RWPE2 (cell line): ENCODE data around the gene FNDC3B.

Experiments
- ATAC-seq: fragments of 200-7000 bp; cut with Tn5 transposase; 3 replicates; pipeline ENCODE4 v1.9.1; 2021; ENCODE audit warnings: low read depth
- DNase-seq: peaks from one replicate; pipeline ENCODE4 v3.0.0-alpha.2; 2020; ENCODE audit warnings: low spot score
- H3K27ac ChIP-seq: fragments of 450-650 bp; 2 replicates; pipeline ENCODE4 v1.5.1; 2017; ENCODE audit warnings: mild to moderate bottlenecking; ENCODE audit not compliant: poor library complexity, severe bottlenecking
- H3K27me3 ChIP-seq: fragments of 250-450 bp; sonication (Bioruptor Pico); 2 replicates; pipeline ENCODE4 v1.5.1; 2021; ENCODE audit warnings: mild to moderate bottlenecking, moderate library complexity; ENCODE audit not compliant: insufficient read depth, poor library complexity, severe bottlenecking
- H3K36me3 ChIP-seq: fragments of 250-450 bp; sonication (Bioruptor Pico); 2 replicates; pipeline ENCODE4 v1.5.1; 2020; ENCODE audit warnings: low read depth, mild to moderate bottlenecking, moderate library complexity
- H3K4me1 ChIP-seq: fragments of 250-450 bp; sonication (Bioruptor Pico); 2 replicates; pipeline ENCODE4 v1.5.1; 2021; ENCODE audit warnings: mild to moderate bottlenecking, moderate library complexity; ENCODE audit not compliant: insufficient read depth, poor library complexity, severe bottlenecking
- H3K4me3 ChIP-seq: fragments of 250-450 bp; sonication (Bioruptor Pico); 2 replicates; pipeline ENCODE4 v1.5.1; 2021; ENCODE audit warnings: mild to moderate bottlenecking, moderate library complexity; ENCODE audit not compliant: severe bottlenecking
- H3K9me3 ChIP-seq: fragments of 250-450 bp; sonication (Bioruptor Pico); 2 replicates; pipeline ENCODE4 v1.5.1; 2021; ENCODE audit warnings: mild to moderate bottlenecking, moderate library complexity; ENCODE audit not compliant: severe bottlenecking
- TF ChIP-seq, protein P1 (sequence below): fragments of 450-650 bp; IDR thresholded peaks from one replicate; pipeline ENCODE4 v1.5.1; 2017; ENCODE audit warnings: mild to moderate bottlenecking, moderate library complexity; ENCODE audit not compliant: poor library complexity, severe bottlenecking

The FNDC3B gene

DNA sequence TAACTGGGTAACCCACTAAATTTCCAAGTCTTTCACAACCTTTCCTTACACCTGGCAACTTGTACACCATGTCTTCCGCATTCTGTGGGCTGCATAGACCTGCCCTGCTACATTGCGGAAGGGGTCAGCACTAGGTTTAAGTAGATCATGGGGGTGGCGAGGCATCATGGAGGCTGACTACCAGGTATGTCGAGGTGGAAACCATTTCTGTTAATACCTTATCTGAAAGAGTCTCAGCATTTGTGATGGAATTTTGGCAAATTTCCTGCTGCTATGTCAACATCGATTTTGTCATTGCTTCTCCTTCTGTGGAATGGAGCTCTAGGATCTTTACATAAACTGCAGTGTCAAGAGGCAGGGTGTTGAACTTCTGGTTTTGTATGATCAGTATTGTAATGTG is 221.7 kb downstream of the FNDC3B start:
- Histone ChIP-seq H3K27ac (no peak overlapping the region), H3K4me1 (peaks cover 7% of the 10 kb centered on the region), H3K27me3 (no peaks in the 10 kb centered on the region), H3K36me3 (peaks cover 77% of the 10 kb centered on the region), H3K4me3 (no peak overlapping the region), H3K9me3 (no peaks in the 10 kb centered on the region)
- TF ChIP-seq, protein P1, sequence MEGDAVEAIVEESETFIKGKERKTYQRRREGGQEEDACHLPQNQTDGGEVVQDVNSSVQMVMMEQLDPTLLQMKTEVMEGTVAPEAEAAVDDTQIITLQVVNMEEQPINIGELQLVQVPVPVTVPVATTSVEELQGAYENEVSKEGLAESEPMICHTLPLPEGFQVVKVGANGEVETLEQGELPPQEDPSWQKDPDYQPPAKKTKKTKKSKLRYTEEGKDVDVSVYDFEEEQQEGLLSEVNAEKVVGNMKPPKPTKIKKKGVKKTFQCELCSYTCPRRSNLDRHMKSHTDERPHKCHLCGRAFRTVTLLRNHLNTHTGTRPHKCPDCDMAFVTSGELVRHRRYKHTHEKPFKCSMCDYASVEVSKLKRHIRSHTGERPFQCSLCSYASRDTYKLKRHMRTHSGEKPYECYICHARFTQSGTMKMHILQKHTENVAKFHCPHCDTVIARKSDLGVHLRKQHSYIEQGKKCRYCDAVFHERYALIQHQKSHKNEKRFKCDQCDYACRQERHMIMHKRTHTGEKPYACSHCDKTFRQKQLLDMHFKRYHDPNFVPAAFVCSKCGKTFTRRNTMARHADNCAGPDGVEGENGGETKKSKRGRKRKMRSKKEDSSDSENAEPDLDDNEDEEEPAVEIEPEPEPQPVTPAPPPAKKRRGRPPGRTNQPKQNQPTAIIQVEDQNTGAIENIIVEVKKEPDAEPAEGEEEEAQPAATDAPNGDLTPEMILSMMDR = no peak
- ATAC-seq (no peak), DNase-seq (no peak)

DNA sequence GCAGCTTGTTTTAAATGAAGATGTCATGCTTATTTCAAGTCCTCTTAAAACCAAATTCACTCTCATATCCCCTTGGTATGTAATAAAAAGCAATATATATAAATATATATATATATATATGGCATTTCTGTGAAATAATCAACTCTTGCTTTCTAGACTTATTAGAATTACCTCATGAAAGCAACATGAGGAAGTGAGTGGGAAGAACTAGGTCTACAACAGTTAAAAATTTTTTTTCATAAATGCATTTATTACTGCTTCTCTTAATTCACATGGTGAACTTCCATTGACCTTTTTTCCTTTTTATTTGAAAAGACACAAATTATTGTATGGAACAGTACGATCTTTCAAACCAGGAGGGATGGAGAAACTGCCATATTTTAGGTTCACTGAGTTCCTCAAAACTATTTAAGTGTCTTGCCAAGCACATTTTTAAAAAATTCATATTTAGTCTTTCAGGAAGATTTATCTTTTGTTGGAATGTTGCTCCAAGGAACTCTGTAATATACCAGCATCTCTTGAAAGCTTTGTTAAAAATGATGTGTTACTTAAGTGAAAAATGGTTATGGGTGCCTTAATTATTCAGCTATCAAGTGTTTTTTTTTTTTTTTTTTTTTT is 223.7 kb downstream of the FNDC3B start:
- Histone ChIP-seq H3K27ac (no peak overlapping the region), H3K27me3 (no peaks in the 10 kb centered on the region), H3K4me1 (peaks cover 7% of the 10 kb centered on the region), H3K9me3 (no peaks in the 10 kb centered on the region), H3K36me3 (peaks cover 75% of the 10 kb centered on the region), H3K4me3 (no peak overlapping the region)
- DNase-seq (no peak), ATAC-seq (no peak)
- TF ChIP-seq, protein P1 = no peak

DNA sequence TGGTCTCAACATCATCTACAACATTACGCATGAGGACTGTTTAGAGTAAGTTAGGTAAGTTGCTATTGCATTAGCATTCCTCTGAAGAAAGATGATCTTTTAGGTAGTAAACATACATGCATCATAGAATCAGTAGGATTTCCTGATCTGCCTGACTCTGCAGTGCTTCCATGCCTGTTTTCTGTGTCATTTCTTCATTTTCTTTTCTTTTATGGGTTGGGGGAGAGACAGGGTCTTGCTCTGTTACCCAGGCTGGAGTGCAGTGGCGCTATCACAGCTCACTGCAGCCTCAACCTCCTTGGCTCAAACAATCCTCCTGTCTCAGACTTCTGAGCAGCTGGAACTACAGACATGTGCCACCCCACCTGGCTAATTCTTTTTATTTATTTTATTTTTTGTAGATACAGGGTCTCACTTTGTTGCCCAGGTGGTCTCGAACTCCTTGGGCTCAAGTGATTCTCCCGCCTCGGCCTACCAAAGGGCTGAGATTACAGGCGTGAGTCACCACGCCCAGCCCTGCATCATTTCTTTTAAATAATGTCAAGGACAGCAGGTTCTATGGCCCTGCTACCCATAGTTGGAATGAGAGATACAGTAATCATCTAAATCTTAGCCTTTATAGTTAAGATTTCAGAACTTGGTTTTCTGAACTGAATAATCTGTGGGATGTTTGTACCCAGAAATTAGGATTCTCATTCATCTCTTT is 224.6 kb downstream of the FNDC3B start:
- TF ChIP-seq, protein P1 = no peak
- Histone ChIP-seq H3K36me3 (peaks cover 72% of the 10 kb centered on the region), H3K4me1 (peaks cover 7% of the 10 kb centered on the region), H3K27me3 (no peaks in the 10 kb centered on the region), H3K4me3 (no peak overlapping the region), H3K27ac (no peak overlapping the region), H3K9me3 (no peaks in the 10 kb centered on the region)
- no peak for ATAC-seq
- no peak for DNase-seq

DNA sequence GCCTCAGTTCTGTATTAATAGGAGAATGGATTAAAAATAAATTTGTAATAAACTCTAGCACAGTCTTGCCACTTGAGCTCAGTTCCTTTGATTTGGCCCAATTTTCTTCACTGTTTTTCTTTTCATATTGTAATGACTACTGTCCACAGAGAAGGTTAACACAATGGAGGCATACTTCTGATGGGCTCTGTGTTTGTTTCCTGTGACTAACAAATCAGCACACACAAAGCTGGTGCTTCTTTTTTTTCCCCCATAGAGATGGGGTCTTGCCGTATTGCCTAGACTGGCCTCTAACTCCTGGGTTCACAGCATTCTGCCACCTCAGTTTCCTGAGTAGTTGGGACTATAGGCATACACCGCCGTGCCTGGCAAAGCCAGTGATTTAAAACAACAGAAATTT is 226.7 kb downstream of the FNDC3B start:
- DNase-seq (no peak), ATAC-seq (no peak)
- Histone ChIP-seq H3K27me3 (no peaks in the 10 kb centered on the region), H3K27ac (no peak overlapping the region), H3K4me3 (no peak overlapping the region), H3K36me3 (peaks cover 75% of the 10 kb centered on the region), H3K4me1 (no peaks in the 10 kb centered on the region), H3K9me3 (no peaks in the 10 kb centered on the region)
- TF ChIP-seq, protein P1 = no peak

DNA sequence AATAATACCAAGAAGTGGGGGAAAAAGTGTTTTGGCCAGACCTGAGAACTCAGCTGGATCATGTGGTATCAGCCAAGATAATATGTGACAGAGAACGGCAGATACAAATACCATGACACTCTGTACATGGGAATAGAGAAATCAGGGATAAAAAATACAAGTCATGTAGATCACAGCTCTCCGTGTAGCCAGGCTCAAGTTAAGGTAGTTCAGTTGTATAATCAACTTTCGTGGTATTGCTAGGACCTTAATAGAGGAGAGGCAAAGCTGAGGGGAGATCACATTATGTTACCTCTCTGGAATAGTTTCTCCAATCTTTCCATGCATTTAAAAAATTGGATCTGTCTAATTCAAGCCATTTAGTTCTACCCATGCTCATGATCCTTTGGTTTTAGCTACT is 229.0 kb downstream of the FNDC3B start:
- Histone ChIP-seq H3K36me3 (peaks cover 66% of the 10 kb centered on the region), H3K27me3 (no peaks in the 10 kb centered on the region), H3K9me3 (no peaks in the 10 kb centered on the region), H3K4me3 (no peak overlapping the region), H3K4me1 (no peaks in the 10 kb centered on the region), H3K27ac (no peak overlapping the region)
- TF ChIP-seq, protein P1 = no peak
- DNase-seq (no peak), ATAC-seq (no peak)
